CD14-positive monocyte (primary cell): ENCODE measurements around the gene SHB. TPM values are rescaled to one million over a fixed set of nuclear protein-coding genes. Genes with fewer than 3 reads are reported as not detected.

Experiments used
- DNase-seq, 3 donors: peaks; one replicate each; pipeline ENCODE4 v3.0.0-alpha.2; 2011 to 2022
- H2AFZ ChIP-seq: 2 replicates; pipeline ENCODE4 v1.6.0; 2012; ENCODE audit warnings: mild to moderate bottlenecking, low read depth, low read length, inconsistent platforms; ENCODE audit not compliant: insufficient read depth, poor library complexity, severe bottlenecking
- H3K27ac ChIP-seq, 2 donors: 1 replicate in 1 of 2; 2 replicates in 1 of 2; pipeline ENCODE4 v1.5.1; 2012 to 2013; ENCODE audit warnings: low read length in 2 of 2, control low read depth in 1 of 2, inconsistent platforms in 1 of 2, low read depth in 1 of 2, mild to moderate bottlenecking in 1 of 2
- H3K27me3 ChIP-seq, 2 donors: one replicate each; pipeline versions ENCODE4 v1.6.0 to v1.6.1; 2011 to 2013; ENCODE audit warnings: low read length in 2 of 2; ENCODE audit not compliant: control insufficient read depth in 2 of 2, insufficient read depth in 2 of 2
- H3K36me3 ChIP-seq, 2 donors: replicated peaks in 1 of 2; 1 replicate in 1 of 2; 2 replicates in 1 of 2; pipeline versions ENCODE4 v1.5.1 to v1.6.1; 2012 to 2013; ENCODE audit warnings: low read length in 2 of 2, control low read depth in 1 of 2, inconsistent platforms in 1 of 2, mild to moderate bottlenecking in 1 of 2; ENCODE audit not compliant: insufficient read depth in 2 of 2, control insufficient read depth in 1 of 2
- H3K4me1 ChIP-seq, 2 donors: 1 replicate in 1 of 2; 2 replicates in 1 of 2; pipeline versions ENCODE4 v1.5.1 to v1.6.1; 2012 to 2013; ENCODE audit warnings: low read length in 2 of 2, control low read depth in 1 of 2, inconsistent platforms in 1 of 2, mild to moderate bottlenecking in 1 of 2, moderate library complexity in 1 of 2; ENCODE audit not compliant: insufficient read depth in 2 of 2, control insufficient read depth in 1 of 2
- H3K4me2 ChIP-seq: replicated peaks from 2 replicates; pipeline ENCODE3; 2012; ENCODE audit warnings: low read length, moderate library complexity, mild to moderate bottlenecking; ENCODE audit not compliant: poor library complexity, severe bottlenecking; ENCODE audit errors: extremely low read depth
- H3K4me3 ChIP-seq, 3 experiments: fragments of 200-600 bp in 1 of 3; sonication (generic) in 1 of 3; replicated peaks in 1 of 3; 1 replicate in 2 of 3; 2 replicates in 1 of 3; pipeline ENCODE4 v1.5.1; 2011 to 2013; ENCODE audit warnings: low read length in 3 of 3, mild to moderate bottlenecking in 3 of 3, control low read depth in 2 of 3, low read depth in 2 of 3, inconsistent platforms in 1 of 3, moderate library complexity in 1 of 3
- H3K79me2 ChIP-seq: 2 replicates; pipeline ENCODE4 v1.6.0; 2012; ENCODE audit warnings: mild to moderate bottlenecking, control low read depth, inconsistent platforms, low read length, moderate library complexity; ENCODE audit not compliant: insufficient read depth
- H3K9ac ChIP-seq: 2 replicates; pipeline ENCODE4 v1.6.0; 2017; ENCODE audit warnings: low read length, mild to moderate bottlenecking; ENCODE audit not compliant: insufficient read depth, poor library complexity, severe bottlenecking
- H3K9me3 ChIP-seq, 2 donors: replicated peaks in 1 of 2; 1 replicate in 1 of 2; 2 replicates in 1 of 2; pipeline versions ENCODE4 v1.5.1 to v1.6.1; 2012 to 2013; ENCODE audit warnings: low read length in 2 of 2, control low read depth in 1 of 2; ENCODE audit not compliant: control insufficient read depth in 1 of 2, insufficient read depth in 1 of 2
- H4K20me1 ChIP-seq: 2 replicates; pipeline ENCODE4 v1.6.0; 2012; ENCODE audit warnings: mild to moderate bottlenecking, low read length, control low read depth, moderate library complexity; ENCODE audit not compliant: insufficient read depth
- H3K27ac Mint-ChIP-seq, 7 donors: one replicate each; pipeline ENCODE4 v1.8.0; 2020; ENCODE audit warnings: mild to moderate bottlenecking in 7 of 7, mixed read lengths in 7 of 7, moderate library complexity in 6 of 7, inconsistent platforms in 2 of 7
- H3K27me3 Mint-ChIP-seq, 3 donors: one replicate each; pipeline ENCODE4 v1.8.0; 2021 to 2022; ENCODE audit warnings: low read depth in 3 of 3, mild to moderate bottlenecking in 3 of 3, mixed read lengths in 3 of 3, moderate library complexity in 3 of 3, inconsistent platforms in 1 of 3
- H3K36me3 Mint-ChIP-seq, 2 donors: one replicate each; pipeline ENCODE4 v1.8.0; 2020; ENCODE audit warnings: mixed read lengths in 2 of 2, inconsistent platforms in 1 of 2, mild to moderate bottlenecking in 1 of 2
- H3K4me1 Mint-ChIP-seq: one replicate; pipeline ENCODE4 v1.8.0; 2020; ENCODE audit warnings: mild to moderate bottlenecking, mixed read lengths
- H3K4me3 Mint-ChIP-seq, 2 donors: one replicate each; pipeline ENCODE4 v1.8.0; 2020; ENCODE audit warnings: mild to moderate bottlenecking in 2 of 2, mixed read lengths in 2 of 2, moderate library complexity in 1 of 2
- H3K9me3 Mint-ChIP-seq, 7 donors: one replicate each; pipeline ENCODE4 v1.8.0; 2020 to 2022; ENCODE audit warnings: mixed read lengths in 7 of 7, mild to moderate bottlenecking in 6 of 7, moderate library complexity in 6 of 7, inconsistent platforms in 2 of 7
- WGBS: methylation state at CpG from one replicate; pipeline ENCODE4 v1.1.5; 2013; ENCODE audit warnings: missing lambda C conversion rate; ENCODE audit not compliant: insufficient coverage; 5-methylcytosine and 5-hydroxymethylcytosine counted together
- intact Hi-C, 2 donors: fragments of 100-400 bp; cut with micrococcal nuclease; formaldehyde crosslinking; loops; one replicate each; pipeline versions ENCODE4 v1.15.0 to v1.15.1; 2023
- polyA plus RNA-seq, 3 donors: library from polyadenylated mRNA; depleted of rRNA in 1 of 3; unstranded in 2 of 3; stranded (reverse) in 1 of 3; fragments of 300-500 nt in 2 of 3; fragments of >200 nt in 1 of 3; fragmentation: Illumina TruSeq in 2 of 3; gene quantifications; 1 replicate in 2 of 3; 2 replicates in 1 of 3; pipeline ENCODE4 v1.2.3, GENCODE V29; 2012 to 2021
- TF ChIP-seq, protein P1 (sequence below): fragments of 200-600 bp; IDR thresholded peaks from one replicate; pipeline ENCODE4 v1.8.0; 2022; ENCODE audit warnings: antibody characterized with exemption, mild to moderate bottlenecking

Gene SHB
- polyA plus RNA-seq, 3 donors: 0.27 to 1.3 (median 0.31) TPM

DNA sequence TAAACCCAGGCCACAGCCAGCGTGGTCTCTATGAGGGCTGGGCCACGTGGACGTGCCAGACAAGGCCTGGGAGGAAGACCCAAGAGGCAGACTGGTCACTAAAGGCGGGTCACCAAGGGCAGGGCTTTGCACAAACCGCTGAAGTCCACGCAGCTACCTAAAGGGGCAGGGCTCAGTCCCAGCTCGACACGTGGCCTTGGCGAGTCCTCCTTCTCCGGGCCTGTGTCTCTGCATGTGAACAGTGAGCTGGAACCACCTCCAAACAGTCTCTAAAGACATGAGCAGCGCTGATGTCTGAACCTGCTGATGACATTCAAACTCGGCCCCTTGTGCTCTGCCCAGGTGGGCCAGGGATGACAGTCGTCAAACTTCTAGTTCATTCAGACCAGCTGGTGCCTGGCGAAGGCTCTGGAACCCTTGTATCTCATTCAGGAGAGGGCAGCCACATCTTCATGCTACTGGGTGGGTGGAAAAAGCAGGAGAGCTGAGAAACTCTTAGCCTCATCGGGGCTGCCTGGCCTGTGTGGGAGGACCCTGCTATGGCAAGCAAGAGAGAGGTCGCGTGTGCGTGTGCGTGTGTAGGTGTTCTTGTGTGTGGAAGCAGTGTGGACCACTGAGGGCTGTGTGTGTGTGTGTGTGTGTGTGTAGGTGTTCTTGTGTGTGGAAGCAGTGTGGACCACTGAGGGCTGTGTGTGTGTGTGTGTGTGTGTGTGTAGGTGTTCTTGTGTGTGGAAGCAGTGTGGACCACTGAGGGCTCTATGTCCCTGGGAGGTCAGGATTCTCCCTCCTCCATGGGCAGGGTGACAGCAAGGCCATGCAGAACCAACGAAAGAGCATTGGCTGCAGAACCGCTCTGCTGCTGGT, 151.0 kb downstream of the SHB start:
- Histone ChIP-seq H3K9me3 (no peaks in the 10 kb centered on the region), H3K79me2 (no peaks in the 10 kb centered on the region), H3K4me2 (no peak overlapping the region), H3K9ac (no peak overlapping the region), H3K4me1 (peaks cover 4 to 6% of the 10 kb centered on the region in 2 donors), H3K4me3 (no peak overlapping the region), H2AFZ (no peak overlapping the region), H4K20me1 (no peaks in the 10 kb centered on the region), H3K27me3 (no peaks in the 10 kb centered on the region), H3K27ac (no peak overlapping the region), H3K36me3 (no peaks in the 10 kb centered on the region)
- Mint-ChIP-seq H3K27ac (peak overlapping the region in 1 of 7 donors; percentile 76), H3K36me3 (peaks cover 0 to 4% of the 10 kb centered on the region in 2 donors), H3K4me1 (peaks cover 9% of the 10 kb centered on the region), H3K9me3 (no peaks in the 10 kb centered on the region), H3K4me3 (no peak overlapping the region), H3K27me3 (no peaks in the 10 kb centered on the region)
- no peak for DNase-seq
- 96% methylated on average over 16 of the region's 21 CpGs for WGBS
- intact Hi-C loops: loop anchor here (5.0 to 10.0 kb wide), 6 partner anchors 74 to 487 kb away; partner anchors contain the start of genes ALDH1B1 (in 1 of the 2) and SHB (in 1 of the 2)
- TF ChIP-seq, protein P1, sequence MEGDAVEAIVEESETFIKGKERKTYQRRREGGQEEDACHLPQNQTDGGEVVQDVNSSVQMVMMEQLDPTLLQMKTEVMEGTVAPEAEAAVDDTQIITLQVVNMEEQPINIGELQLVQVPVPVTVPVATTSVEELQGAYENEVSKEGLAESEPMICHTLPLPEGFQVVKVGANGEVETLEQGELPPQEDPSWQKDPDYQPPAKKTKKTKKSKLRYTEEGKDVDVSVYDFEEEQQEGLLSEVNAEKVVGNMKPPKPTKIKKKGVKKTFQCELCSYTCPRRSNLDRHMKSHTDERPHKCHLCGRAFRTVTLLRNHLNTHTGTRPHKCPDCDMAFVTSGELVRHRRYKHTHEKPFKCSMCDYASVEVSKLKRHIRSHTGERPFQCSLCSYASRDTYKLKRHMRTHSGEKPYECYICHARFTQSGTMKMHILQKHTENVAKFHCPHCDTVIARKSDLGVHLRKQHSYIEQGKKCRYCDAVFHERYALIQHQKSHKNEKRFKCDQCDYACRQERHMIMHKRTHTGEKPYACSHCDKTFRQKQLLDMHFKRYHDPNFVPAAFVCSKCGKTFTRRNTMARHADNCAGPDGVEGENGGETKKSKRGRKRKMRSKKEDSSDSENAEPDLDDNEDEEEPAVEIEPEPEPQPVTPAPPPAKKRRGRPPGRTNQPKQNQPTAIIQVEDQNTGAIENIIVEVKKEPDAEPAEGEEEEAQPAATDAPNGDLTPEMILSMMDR: no peak

DNA sequence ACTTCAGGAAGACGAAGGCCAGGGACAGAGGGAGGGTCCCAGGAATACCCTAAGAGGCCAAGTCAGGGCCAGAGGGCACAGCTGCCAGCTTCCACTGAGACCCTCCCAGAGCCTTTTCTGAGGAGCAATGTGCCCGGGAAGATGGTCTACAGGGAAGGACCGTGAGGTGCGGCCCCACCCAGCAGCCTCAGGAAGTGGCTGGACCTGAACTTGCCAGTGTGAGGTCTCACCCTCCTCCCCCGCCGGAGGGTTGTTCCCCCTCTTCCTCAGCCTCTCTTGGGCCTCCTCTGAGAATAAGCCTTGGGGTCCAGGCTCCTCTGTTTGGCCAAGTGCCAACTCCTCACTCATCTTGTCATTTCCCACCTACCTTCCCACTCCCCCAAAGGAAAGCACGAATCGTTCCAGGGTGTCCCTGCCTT, 151.7 kb downstream of the SHB start:
- H3K4me3 Mint-ChIP-seq: no peak overlapping the region
- H2AFZ ChIP-seq: no peak overlapping the region
- H3K4me1 Mint-ChIP-seq: peaks cover 9% of the 10 kb centered on the region
- H3K27ac ChIP-seq: no peak overlapping the region
- no peaks in the 10 kb centered on the region for H3K27me3 Mint-ChIP-seq
- H3K36me3 Mint-ChIP-seq: peaks cover 0 to 4% of the 10 kb centered on the region in 2 donors
- no peaks in the 10 kb centered on the region for H3K27me3 ChIP-seq
- no peaks in the 10 kb centered on the region for H3K9me3 Mint-ChIP-seq
- intact Hi-C loops: loop anchor here (5.0 to 10.0 kb wide), 6 partner anchors 75 to 487 kb away; partner anchors contain the start of genes ALDH1B1 (in 1 of the 2) and SHB (in 1 of the 2)
- H3K4me3 ChIP-seq: no peak overlapping the region
- H4K20me1 ChIP-seq: no peaks in the 10 kb centered on the region
- no peaks in the 10 kb centered on the region for H3K36me3 ChIP-seq
- H3K9me3 ChIP-seq: no peaks in the 10 kb centered on the region
- H3K4me2 ChIP-seq: no peak overlapping the region
- H3K9ac ChIP-seq: no peak overlapping the region
- peaks cover 4 to 7% of the 10 kb centered on the region in 2 donors for H3K4me1 ChIP-seq
- peak overlapping the region in 2 of 7 donors; percentile 23 to 47 for H3K27ac Mint-ChIP-seq
- DNase-seq: no peak
- 78% methylated on average over 6 of the region's 8 CpGs for WGBS
- TF ChIP-seq, protein P1: no peak
- H3K79me2 ChIP-seq: no peaks in the 10 kb centered on the region
